Measurements from ENCODE around the gene CFAP20.
"Not testable (repeated sequence)": the region's sequence is repeated elsewhere in the genome, so short reads cannot be mapped to it uniquely, and the experiment has no call there.

CFAP20 gene

DNA sequence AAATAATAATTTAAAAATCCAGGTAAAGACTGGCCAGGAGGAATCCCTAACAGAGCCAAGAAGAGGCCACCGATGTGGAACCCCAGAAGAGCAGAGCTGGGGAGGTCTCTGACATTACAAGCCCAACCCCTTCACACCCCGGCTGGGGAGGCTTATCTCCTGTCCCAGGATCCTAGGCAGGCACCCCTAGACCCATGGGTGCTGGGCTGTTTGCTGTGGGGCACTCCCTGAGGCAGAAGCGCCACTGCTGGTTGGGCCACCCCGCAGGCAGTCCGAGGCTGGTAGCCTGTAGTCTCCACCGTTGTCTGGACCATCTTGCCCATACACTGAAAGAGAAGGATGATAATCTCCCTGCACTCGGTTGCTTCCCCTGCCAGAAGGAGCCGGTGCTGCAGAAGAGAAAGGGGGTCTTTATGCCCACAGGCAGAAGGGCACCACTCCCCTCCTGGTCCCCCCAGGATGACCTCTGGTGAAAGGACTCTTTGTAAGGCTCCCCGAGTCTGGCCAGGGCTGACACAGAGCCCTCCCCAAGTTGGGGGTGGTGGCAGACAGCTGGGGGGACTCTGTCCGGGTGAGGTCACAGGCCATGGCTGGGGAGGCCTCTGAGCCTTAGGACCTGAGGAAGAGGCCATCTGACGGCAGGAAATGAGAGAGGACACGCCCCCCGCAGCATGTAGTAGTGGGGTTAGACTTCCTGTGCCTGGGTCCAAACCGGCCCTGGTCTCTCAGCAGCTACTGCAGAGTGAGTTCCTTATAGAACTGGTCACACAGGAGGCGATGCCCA lies 34.2 kb downstream of the CFAP20 start:
- DNase-seq (ENCODE audit: low read depth, low spot score) = no peak
- TF ChIP-seq, protein P1, sequence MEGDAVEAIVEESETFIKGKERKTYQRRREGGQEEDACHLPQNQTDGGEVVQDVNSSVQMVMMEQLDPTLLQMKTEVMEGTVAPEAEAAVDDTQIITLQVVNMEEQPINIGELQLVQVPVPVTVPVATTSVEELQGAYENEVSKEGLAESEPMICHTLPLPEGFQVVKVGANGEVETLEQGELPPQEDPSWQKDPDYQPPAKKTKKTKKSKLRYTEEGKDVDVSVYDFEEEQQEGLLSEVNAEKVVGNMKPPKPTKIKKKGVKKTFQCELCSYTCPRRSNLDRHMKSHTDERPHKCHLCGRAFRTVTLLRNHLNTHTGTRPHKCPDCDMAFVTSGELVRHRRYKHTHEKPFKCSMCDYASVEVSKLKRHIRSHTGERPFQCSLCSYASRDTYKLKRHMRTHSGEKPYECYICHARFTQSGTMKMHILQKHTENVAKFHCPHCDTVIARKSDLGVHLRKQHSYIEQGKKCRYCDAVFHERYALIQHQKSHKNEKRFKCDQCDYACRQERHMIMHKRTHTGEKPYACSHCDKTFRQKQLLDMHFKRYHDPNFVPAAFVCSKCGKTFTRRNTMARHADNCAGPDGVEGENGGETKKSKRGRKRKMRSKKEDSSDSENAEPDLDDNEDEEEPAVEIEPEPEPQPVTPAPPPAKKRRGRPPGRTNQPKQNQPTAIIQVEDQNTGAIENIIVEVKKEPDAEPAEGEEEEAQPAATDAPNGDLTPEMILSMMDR (IDR thresholded peaks at IDR 0.05; ENCODE audit: low read depth, low read length) = no peak
- no peak overlapping the region for H3K4me3 ChIP-seq (ENCODE audit: low read depth, low read length)
- in situ Hi-C loops (cut with HindIII; ENCODE audit: low sequenced_read_pairs) = no loop called here

DNA sequence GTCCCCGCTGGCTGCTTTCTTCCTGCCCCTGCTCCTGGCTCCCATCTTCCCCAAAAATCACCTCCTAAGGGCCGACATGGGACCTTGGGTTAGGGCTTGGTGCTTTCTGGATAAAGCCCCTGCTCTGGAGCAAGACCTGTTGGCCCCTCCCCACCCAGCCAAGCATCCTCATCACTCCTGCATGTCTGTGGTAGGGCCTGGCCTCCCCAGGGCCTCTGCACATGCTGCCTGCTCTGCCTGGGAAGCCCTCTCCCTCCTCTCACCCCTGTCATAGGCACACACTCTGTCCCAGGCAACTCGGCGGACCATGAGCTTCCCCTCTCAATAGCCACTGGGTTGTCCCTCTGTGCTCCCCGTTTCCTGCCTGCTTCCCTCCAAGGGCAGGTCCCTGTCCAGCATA lies 35.2 kb downstream of the CFAP20 start:
- TF ChIP-seq, protein P1 (IDR thresholded peaks at IDR 0.05; ENCODE audit: low read depth, low read length) = no peak
- in situ Hi-C loops (cut with HindIII; ENCODE audit: low sequenced_read_pairs) = no loop called here
- no peak for DNase-seq (ENCODE audit: low read depth, low spot score)
- no peak overlapping the region for H3K4me3 ChIP-seq (ENCODE audit: low read depth, low read length)

DNA sequence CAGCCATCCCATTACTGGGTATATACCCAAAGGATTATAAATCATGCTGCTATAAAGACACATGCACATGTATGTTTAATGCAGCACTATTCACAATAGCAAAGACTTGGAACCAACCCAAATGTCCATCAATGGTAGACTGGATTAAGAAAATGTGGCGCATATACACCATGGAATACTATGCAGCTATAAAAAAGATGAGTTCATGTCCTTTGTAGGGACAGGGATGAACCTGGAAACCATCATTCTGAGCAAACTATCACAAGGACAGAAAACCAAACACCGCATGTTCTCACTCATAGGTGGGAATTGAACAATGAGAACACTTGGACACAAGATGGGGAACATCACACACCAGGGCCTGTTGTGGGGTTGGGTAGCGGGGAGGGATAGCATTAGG lies 38.8 kb downstream of the CFAP20 start:
- DNase-seq (ENCODE audit: low read depth, low spot score); H3K4me3 ChIP-seq (ENCODE audit: low read depth, low read length); in situ Hi-C loops (cut with HindIII; ENCODE audit: low sequenced_read_pairs): not testable (repeated sequence)

DNA sequence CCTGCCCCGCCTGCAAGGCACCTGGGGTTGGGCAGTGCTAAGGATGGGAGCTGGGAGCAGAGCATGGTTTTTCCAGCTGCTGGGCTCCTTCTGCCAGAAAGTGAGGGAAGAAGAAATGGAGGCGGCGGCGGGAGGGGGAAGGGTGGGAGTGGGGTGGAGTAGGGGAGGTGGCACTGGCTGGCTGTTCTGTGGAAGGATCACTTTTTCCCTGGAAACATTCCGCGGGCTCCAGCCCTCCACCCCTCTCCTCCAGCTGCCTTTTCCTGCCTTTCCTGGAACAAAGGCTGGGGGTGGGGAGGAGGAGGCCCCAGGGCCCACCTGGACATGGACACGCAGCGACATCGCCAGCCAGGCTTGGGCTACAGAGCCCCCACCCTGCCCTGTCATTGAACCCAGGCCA lies 41.1 kb downstream of the CFAP20 start:
- no peak overlapping the region for H3K4me3 ChIP-seq (ENCODE audit: low read depth, low read length)
- DNase-seq (ENCODE audit: low read depth, low spot score) = no peak
- in situ Hi-C loops (cut with HindIII; ENCODE audit: low sequenced_read_pairs) = no loop called here
- TF ChIP-seq, protein P1 (IDR thresholded peaks at IDR 0.05; ENCODE audit: low read depth, low read length) = no peak

DNA sequence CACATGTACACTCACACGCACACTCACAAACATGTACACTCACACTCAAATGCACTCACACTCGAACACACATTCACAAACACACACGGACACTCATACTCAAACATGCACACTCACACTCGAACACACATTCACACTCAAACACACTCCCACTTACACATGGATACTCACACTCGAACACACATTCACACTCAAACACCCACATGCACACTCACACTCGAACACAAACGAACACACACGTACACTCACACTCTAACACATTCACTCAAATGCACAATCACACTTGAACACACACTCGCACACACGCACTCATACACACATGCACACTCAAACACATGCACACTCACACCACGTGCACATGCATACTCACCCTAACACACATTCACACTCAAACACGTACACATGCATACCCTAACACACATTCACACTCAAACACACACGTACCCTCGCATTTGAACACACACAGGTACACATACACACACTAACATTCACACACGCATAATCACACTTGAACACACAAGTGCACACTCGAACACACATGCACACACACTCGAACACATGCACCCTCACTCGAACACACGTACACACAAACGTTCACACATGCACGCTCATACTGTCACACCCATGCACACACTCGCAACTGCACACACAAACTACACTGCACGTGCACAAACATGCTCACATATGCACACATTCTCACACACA lies 41.8 kb downstream of the CFAP20 start:
- in situ Hi-C loops (cut with HindIII; ENCODE audit: low sequenced_read_pairs) = no loop called here
- TF ChIP-seq, protein P1 (IDR thresholded peaks at IDR 0.05; ENCODE audit: low read depth, low read length) = no peak
- DNase-seq (ENCODE audit: low read depth, low spot score) = no peak
- no peak overlapping the region for H3K4me3 ChIP-seq (ENCODE audit: low read depth, low read length)

DNA sequence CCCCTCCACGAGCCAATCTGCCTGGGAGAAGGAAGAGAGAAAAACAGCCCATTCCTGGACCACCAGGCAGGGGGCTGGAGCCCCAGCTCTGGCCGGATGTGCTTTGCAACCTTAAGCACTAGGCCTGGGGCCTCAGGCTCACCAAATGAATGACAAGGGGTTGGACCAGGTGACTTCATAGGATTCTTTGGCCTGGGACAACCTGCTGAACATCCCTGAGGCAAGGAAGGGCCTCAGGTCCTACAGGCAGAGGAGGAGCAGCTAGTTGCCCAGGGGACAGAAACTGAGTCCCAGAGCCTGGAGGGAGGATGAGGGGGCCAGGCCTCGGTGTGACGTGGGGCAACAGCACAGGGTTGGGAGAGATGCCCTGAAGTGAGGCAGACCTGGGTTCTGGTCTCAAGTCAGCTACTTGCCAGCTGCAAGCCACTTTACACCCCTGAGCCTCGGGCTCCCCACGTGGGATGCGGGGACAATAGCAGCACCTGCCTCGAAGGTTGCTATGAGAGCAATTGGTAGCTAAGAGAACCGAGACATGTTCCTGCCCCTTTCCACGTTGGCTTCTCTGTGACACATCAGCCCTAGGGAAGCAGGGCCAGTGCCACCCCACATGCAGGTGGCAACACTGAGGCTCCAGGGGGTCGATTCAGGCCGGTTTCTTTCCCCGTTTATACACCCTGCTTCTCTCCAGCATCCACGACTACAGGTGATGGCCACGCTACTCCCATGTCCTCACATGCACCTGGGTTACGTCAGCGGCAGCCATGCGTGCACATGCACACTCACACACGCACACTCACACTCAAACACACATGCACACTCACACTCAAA lies 42.6 kb downstream of the CFAP20 start:
- TF ChIP-seq, protein P1 (IDR thresholded peaks at IDR 0.05; ENCODE audit: low read depth, low read length) = no peak
- DNase-seq (ENCODE audit: low read depth, low spot score) = no peak
- H3K4me3 ChIP-seq (ENCODE audit: low read depth, low read length) = no peak overlapping the region
- in situ Hi-C loops (cut with HindIII; ENCODE audit: low sequenced_read_pairs) = no loop called here
